ENCODE results near the gene ADGRL1.
A peak's percentile ranks its signal among the peaks of the same experiment; 100 is the strongest.

The ADGRL1 gene

DNA sequence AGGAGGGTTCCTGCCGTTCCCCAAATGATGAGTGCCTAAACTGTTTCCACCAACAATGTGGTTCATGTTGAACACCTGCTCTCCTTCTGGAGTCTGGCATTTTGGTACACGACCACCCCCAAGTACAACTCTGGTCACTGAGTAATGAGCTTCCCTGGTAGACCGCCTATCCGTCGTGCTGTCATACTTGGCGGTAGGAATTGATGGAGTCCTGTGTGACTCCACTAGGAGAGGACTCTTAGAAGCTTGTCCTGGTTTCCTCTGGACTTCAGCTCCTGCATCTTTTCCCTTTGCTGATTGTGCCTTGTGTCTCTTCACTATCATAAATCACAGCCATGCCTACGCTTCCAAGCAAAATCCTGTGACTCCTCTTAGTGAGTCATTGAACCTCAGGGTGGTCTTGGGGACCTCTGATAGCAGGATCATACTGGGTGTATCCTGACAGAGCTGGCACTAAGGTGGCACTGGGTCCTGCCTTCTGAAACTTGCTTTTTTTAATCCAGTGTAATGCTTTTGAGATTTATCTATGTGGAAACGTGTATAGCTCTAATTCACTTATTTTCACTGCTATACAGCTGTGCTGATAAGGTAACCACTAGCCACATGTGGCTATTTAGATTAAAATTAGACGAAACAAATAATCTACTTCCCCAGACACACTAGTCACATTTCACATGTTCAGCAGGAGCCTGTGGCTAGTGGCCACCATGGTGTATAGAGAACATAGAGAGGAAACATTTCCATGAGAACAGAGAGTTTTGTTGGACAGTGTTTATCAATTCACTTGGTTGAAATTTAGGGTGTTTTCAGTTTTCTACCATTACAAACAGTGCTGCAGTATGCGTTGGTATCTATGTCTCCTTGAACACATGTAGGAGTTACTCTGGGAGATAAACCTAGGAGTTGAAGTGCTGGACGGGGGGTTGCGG, 63.4 kb downstream of the ADGRL1 start:
- DNase-seq: no peak

DNA sequence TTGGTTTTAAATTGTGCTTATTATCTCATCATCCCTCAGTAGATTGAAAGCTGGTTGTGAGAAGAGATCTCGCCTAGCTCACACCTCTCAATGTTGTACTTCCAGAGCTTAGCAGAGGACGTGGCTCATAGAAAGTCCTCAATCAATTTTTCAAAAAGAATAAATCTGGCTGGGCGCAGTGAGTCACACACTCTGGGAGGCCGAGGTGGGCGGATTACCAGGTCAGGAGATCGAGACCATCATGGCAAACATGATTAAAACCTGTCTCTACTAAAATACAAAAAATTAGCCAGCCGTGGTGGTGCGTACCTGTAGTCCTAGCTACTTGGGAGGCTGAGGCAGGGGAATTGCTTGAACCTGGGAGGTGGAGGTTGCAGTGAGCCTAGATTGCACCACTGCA, 64.9 kb downstream of the ADGRL1 start:
- DNase-seq: no peak

DNA sequence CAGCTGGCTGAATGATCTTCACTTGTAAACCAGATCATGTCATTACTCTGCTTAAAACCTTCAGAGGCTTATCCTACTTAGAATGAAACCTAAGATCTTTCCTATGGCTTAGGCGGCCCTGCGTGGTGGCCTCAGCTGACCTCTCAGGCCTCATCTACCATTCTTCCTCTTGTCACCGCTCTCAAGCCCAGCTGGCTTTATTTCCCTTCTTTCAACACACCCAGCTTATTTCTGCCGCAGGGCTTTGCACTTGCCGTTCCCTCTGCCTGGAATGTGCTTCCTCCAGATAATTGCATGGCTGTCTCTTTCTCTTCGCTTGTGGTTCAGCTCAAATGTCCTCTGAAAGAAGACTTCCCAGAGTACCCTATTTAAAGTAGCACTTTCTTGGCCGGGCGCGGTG, 66.0 kb downstream of the ADGRL1 start:
- no peak for DNase-seq

DNA sequence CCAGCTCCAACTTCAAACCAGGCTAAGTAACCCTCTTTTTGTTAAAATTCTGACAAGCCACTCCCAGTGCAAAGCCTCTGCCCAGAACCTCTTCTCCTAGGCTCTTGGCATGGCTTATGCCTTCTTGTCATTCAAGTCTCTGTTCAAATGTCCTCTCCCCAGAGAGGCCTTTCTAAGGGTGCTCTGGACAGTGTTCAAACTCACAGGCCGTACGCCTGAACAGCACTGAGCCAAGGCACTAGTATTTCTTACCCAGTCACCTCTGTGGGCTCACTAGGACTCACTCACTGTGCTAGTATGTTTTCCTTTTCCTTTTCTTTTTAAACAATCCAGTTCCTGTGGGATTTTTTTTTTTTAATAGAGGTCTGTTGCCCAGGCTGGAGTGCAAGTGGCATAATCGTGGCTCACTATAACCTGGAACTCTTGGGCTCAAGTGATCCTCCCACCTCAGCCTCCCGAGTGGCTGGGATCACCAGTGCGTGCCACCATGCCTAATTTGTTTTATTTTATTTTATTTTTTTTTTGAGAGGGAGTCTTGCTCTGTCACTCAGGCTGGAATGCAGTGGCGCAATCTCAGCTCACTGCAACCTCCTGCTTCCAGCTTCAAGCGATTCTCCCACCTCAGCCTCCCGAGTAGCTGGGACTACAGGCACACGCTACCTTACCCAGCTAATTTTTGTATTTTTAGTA, 67.2 kb downstream of the ADGRL1 start:
- peak in 17 of 56 donors; percentile 7 to 65 (median 20) for DNase-seq

DNA sequence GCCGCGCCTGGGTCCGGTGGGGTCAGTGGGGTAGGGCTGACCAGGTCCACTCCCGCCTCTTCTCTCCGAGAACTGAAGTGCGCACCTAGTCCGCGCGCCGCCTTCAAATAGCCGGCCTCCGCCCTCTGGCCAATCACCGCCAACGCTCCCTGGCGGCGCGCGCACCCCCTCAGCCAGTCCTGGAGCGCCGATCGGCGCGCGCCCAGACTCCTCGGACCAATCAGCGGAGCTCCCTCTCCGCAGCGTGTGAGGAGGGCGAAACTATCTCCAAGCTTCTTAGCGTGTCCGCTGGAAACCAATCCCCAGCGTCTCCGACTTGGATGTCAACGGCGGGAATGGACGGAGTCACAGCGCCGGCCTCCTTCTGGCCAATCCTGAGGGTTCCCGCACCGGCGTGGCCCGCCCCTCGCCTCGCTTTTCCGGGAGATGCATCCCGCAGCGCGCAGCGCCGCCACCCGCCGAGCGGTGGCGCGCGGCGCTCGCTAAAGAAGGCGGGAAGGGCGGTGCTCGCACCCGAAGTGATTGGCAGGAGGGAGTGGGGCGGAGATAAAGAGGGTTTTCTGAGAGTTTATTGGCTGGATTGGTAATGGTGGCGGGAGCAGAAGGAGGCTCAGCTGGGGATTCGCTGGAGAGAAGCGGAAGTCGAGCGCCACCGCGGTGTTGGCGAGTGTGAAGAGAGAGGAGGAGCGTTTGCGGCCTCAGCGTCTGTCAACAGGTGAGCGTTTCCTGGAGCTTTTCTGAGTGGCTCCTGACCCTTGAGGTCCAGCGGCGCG, 69.3 kb downstream of the ADGRL1 start, which contains the start of gene ASF1B:
ASF1B (minus strand) TSS at position 81 of the 773 bp plus-strand sequence. CDS start 133 bp downstream, outside the sequence.
- DNase-seq: peak; percentile 85 to 100 (median 99)

DNA sequence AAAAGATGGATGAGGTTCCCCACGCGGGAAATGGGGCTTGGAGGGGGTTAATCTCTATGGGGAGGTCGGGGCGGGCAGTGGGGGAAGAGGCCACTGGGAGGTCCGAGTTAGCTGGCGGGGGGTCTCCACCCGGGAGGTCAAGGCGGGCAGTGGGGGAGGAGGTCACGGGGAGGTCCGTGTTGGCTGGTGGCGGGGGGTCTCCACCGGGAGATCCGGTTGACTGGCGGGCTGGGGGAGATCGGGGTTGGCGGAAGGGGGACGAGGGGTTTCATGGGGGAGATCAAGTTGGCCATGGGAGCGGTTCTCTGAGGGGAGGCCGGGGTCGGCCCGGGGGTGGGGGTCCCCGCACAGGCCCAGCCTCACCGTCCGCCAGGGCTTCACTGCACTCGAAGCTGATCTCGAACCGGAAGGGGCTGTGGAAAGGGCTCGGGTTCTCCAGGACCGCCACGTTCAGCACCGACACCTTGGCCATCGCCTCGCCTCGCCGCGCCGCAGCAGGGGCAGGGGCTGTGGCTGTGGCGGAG, 69.9 kb downstream of the ADGRL1 start:
- DNase-seq: peak in 1 of 56 donors; percentile 42

DNA sequence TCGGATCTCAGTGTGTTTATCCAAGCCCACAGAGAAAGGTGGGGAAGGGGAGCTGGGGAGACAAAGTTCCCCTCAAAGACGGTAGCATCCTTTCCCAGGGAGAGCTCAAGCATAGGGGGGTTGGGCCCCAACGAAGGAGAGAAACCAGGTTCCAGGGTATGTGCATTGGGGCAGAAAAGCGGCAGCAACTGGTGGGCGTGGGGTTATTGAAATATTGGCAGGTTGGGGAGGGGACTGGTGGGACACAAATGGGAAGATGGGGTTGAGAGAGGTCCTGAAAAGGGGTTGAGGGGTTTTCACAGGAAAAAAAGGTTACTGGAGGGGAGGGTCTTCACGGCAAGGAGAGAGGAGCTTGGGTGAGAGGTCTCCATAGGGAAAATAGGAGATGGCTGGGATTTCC, 70.6 kb downstream of the ADGRL1 start:
- DNase-seq: no peak

DNA sequence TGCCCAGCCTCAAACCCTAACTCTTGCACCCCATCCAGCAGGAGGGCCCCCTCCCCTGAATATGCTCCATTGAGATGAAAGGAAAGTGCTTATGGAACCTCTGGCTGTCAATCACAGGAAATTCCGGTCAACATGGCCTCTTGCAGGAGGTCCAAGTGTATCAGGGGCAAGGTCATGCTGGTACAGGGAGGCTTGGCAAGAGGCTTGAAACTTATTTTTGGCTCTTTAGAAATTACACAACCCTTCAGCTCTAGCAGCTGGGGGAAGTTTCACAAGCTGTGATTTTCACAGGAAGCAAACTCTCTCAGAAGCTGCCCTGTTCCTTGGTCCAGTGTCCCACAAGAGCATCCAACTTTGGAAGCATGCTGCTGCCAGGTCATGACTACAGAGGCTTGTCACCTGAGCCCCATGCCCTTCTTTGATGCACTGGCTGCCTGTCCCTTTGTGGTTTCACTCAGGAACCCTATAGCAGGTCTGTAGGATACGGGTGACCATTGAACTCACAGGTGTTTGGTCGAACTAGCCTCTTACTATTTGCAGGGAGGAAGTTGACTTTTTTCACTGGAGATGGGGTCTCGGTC, 78.0 kb downstream of the ADGRL1 start:
- DNase-seq: no peak

DNA sequence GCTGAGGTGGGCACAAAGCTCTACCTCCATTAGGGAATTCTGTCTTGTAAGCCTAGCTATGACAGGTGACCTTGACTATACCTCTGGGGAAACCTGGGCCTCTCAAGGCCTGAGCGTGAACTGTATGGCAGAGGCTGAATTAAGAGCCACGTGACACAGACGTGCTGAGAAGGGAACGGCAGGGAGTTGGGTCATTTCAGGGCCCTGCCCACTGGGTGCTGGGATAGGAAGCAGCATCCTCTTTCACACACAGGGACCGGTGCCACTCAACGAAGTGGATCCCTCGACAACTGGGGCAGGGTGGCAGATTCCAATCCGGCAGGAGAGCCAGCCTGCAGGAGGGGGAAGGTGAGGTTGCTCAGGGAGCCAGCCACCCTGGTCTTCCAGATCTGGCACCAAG, 78.8 kb downstream of the ADGRL1 start:
- DNase-seq: no peak

DNA sequence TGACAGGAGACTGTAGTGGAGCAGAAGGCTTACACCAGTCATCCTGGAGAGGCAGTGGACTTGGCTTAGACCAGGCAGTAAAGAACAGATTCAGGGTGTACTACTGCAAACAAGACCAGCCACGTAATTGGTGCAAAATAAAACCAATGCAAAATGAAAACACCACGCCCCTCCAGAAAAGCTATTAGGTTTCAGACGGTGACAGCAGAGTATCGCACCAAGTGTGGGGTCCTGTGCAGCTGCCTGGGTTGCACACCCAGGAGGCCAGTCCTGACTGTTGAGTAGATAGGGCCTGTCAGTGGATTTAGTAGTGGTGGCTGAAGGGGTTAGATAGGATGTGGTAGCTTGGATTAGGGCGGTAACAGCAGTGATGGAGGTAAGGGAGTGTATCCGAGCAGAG, 83.0 kb downstream of the ADGRL1 start:
- no peak for DNase-seq

DNA sequence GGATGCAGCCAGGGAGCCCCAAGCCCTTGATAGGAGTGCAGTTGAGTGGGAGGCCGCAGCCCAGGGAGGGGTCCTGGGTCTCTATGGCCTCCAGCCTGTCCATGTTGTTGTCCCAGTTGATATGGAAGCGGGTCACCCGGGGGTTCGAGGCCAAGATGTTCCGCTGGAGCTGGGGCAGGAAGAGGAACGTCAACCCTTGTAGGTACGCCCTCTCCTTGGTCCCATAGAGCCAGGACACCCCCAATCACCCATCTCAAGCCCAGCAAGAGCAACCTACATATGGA, 85.5 kb downstream of the ADGRL1 start:
- no peak for DNase-seq

DNA sequence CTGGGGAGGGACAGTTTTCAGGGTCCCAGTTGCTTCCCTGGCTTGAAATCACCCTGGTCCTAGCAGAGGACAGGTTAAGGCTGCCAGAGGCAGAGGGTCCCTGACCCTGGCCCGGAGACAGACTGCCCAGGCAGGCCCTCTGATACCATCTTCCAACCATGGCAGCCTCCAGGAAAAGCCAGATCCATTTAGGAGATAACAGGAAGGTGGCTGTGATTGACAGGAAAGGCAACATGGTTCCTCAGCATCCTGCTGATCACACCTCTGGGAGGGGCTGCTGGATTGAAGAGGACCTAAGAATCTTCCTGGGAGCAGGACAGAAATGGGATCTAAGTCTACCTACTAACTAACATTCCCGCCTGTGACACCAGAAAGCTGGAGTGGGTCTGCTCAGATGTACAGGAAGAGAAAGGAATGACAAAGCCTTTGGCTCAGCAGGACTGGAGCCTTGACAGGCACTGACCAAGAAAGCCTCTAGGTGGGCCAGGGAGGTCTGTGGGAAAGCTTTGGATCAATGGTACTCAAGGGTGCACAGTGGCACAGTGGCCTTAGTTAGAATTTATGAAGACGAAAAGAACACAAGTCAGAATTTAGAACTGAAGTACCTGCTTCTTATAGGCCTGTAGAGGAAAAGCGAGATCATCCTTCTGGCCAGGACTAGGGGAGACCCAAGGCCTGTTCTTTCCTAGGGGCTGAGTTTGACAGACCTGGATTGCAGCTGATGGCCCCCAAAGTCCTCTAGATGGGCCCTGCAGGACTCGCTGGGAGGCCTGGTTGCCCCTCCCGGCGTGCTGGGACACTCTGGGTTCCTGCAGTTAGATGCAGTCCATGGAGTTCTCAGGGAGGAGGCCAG, 86.1 kb downstream of the ADGRL1 start:
- DNase-seq: no peak

DNA sequence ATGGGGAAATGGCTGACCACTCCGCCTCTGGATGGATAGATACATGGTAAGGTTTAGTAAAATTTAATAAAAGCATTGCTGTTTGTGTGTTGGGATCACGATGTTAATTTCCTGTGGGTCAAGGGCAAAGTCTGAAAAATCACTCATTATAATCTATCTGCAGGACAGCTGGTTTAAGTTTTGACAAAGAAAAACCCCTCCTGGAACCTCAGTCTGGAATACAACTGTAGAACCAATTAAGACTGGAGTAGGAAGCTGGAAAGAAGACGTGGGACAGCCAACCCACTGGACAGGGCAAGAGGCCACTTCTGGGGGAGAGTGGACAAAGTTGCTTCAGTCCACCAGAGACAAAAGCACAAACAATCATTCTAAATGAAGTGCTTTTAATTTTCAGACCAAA, 86.8 kb downstream of the ADGRL1 start:
- DNase-seq: no peak

DNA sequence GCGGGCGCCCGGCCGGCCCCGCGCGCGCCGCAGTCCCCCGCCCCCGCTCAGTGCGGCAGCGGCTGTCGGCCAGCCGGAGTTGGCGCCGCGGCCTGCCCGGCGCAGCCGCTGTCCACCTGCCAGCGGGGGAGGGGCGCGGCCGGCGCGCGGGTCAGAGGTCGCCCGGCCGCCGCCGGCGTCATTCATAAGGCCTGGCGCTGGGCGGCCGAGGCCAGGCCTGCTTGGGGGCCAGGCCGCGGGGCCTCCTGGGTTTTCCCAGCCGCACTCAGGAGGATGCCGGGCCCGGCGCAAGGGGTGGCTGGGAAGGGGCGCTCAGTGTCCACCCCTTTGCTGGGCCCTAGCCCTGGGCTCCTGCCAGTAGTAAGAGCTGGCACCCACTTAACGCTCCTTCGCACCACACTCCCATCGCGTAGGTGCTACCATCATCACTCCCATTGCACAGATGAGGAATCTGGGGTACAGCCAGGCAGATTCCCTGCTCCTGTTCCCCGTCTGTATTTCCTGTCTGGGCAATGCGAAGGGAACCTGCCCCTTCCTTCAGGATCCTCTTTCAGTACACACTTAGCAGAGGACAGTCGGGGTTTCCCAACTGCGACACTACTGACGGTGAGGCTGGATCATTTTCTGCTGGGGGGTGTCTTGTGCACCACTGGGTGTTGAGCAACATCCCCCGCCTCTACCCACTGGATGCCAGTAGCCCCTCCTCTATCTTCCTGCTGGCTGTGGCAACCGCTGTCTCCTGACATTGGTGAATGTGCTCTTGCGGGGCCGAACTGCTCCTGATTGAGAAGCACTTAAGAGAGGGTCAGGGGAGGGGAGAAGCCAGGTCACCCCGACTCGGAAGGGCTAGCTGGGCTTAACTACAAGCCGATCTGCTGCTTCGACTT, 87.6 kb downstream of the ADGRL1 start:
- peak in 55 of 56 donors; percentile 49 to 92 (median 76) for DNase-seq

DNA sequence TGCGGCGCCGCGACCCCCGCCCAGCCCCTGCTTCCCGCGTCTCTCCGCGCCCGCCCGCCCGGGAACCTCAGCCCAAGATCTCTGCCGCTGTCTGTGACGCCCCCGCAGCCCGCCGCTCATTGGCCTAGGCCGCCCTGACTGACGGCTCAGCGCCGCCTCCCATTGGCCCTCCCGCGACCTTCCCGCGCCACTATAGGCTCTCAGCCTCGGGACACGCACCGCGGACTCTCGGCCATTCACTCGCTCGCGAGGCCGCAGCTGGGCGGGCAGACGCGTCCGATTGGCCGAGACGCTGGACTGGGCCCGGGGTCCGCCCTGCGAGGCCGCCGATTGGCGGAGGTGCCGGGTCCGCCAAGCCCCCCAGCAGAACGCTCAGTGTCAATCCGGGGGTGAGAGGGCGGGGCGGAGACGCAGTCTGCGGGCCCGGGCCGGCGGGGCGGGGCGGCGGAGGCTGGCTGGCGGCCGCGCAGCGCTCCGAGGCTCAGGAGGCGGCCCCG, 88.3 kb downstream of the ADGRL1 start, which contains the start of gene PRKACA:
PRKACA (minus strand) TSS at position 95 of the 497 bp plus-strand sequence. CDS start 215 bp downstream, outside the sequence.
- DNase-seq: peak; percentile 82 to 100 (median 99)

DNA sequence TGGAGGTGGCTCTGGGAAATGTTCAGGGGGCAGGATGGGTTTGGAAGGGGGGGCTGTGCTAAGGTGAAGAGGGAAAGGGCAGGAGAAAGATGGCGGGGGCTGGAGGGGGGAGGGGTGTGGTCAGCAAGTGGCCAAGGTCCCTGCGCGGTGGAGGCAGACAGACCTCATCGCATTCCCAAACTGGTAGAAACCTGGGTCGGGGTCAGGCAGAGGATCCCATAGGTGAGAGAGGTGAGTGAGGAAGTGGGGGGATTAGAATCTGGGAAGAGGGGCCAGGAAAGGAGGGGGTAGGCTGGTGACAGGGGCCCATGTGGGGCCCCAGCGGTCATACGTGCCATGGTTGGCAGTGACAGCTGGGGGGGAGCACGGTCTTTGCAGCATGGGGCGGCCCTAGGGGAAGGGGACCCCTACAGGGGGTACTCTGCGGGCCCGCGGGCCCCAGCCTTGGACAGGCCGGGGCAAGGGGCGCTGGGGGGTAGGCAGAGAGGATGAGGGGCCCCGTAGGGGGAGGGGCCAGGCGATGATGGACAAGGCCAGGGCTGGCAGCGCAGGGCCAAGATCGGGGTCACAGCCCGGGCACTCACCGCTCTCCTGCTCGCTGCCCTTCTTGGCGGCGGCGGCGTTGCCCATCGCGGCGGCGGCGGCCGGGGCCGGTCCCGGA, 88.9 kb downstream of the ADGRL1 start:
- peak in 25 of 56 donors; percentile 14 to 54 (median 37) for DNase-seq

DNA sequence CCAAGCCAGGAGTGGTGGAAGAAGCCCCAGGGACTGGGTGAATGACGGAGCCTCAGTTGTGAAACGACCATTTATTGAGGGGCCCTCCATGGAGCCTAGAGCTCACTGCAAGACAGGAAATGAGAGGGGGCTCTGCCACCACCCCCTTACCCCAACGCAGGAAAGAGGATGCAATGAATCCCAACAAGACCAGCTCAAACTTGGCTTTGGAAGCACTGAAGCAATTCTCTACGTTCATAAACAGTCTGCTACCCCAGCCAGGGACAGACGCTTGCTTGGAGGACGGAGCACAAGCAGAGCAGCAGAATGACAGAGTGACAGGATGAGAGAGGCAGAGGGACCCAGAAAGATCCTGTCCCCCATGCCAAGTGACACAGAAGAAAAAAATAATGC, 89.4 kb downstream of the ADGRL1 start:
- DNase-seq: no peak

DNA sequence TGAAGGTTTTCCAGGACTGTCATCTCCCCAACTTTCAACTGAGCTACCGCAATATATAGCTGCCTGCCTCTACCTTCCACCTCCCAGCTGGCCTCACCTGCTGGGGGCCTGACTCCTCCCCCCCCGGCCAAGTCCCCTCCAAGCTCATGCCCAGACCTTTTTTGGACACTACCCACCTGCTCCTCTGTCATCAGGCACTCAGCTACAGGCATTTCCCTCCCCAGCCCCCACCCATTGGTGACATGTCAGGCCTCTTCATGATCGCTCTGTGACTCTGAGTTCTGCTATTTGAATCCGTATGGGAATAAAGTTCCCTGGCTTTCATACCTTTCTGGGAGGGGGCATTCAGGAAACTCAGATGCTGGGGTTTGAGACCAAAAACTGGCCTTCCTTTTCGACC, 90.2 kb downstream of the ADGRL1 start:
- DNase-seq: no peak

All from nucleus accumbens (tissue), 56 donors.